ENCODE results near the gene PEAR1.

- TF ChIP-seq SPI1 (IDR thresholded peaks at IDR 0.05; ENCODE audit: low read depth, low read length) (no peak), POLR2A (IDR thresholded peaks at IDR 0.05; ENCODE audit: low read depth, low read length) (no peak)
Measured at GRCh38 chr1:156947818-156948525, 54.5 kb downstream of the PEAR1 start.
